NCI-H1436 treated with DMSO at 0.1 percent for 48 hours (cell line): ENCODE measurements around the gene SSBP2.

Experiments
- DNase-seq: peaks from one replicate; lab custom pipeline; 2025; lab: John Stamatoyannopoulos, UW

The SSBP2 gene

GRCh38 chr5:81767097-81767496, 16.2 kb upstream of the SSBP2 start:
- no peak for DNase-seq

DNA sequence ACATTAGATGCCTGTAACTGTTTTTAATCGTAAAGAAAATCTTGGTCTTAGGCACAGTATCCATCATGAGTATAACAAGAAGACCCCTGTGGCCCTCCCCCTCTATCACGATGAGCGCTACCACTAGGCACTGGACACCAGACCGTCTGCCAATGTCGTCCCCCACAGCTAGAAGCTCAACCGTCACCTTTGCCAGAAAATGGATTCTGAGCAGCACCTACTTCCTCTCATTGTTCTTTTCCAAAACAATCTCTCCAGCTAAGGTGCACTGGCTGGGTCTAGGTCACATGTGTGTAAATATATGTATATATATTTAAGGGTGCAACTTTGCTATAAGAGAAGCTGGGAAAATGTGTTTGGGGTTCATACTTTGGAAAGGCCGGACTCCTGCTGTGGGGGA, 15.7 kb upstream of the SSBP2 start:
- DNase-seq, result no peak

DNA sequence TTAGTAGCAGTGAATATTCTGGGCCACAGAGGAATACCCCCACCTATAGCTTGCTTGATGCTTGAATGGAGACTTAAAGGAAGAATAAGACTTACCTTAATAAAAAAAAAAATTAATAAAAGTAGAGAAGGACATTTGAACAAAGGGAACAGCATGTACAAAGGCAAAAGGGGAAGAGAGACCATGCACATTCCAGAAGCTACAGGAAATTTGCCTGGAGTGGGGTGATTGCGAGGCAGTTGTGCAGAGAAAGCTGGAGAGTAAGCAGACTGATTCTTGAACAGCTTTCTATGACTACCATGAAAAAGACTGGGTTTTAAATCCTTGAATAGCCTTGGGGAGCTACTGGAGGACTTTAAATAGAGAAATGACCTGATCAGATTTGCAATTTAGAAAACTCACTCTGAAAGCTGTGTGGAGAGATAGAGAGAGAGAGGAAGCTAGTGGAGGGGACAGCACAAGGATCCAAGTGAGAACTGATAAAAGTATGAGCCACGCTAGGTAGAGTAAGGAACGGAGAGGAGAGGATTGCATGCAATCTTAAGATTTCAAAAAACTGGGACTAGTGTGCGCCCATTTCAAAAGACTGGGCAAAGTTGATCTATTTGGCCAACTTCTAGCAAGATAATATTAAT, 12.5 kb upstream of the SSBP2 start:
- no peak for DNase-seq

GRCh38 chr5:81762853-81763252, 12.0 kb upstream of the SSBP2 start:
- DNase-seq, result no peak

GRCh38 chr5:81762401-81762800, 11.5 kb upstream of the SSBP2 start:
- DNase-seq, result no peak

- DNase-seq, result no peak
Observed at GRCh38 chr5:81761970-81762369, 11.1 kb upstream of the SSBP2 start.

DNA sequence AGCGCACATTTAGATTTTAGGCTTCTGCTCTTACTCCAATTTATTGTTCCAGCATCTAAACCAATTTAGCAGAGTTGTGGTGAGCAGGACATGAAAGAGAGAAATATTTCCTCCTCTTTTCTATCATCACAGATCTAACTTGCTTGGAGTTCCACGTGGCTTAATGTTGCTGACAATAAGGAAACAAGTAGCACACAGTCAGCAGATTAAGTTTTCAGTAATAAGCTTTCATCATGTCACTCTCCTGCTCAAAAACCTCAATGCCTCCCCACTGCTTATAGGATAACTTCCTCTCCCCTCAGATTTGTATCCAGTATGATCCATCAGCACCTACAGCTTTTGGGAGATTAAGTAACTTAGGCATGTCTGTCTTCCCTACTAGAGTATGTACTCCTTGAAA, 10.4 kb upstream of the SSBP2 start:
- no peak for DNase-seq

DNA sequence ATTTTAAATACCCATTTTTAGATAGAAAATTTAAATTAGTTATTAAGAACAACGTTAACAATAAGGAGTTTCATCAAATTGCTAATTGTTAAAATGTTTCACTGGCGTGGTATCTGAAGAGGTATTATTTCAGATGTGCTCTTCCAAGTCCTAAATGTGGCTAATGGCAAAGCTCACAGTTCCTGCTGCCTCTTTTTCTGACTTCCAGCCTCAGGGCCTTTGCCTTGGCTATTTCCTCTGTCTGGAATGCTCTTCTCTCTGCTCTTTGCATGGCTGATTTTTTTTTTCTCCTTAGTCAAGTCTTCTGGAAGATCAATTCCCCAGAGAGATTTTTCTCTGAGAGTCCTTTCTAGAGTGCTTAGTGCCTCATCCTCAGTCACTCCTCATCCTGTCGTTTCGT, 9.6 kb upstream of the SSBP2 start:
- DNase-seq, result no peak

- DNase-seq, result no peak
Observed at GRCh38 chr5:81759632-81760005, 8.7 kb upstream of the SSBP2 start.

- no peak for DNase-seq
Observed at GRCh38 chr5:81757404-81757803, 6.5 kb upstream of the SSBP2 start.

- no peak for DNase-seq
Observed at GRCh38 chr5:81756016-81756415, 5.1 kb upstream of the SSBP2 start.

GRCh38 chr5:81755320-81755719, 4.4 kb upstream of the SSBP2 start:
- no peak for DNase-seq

DNA sequence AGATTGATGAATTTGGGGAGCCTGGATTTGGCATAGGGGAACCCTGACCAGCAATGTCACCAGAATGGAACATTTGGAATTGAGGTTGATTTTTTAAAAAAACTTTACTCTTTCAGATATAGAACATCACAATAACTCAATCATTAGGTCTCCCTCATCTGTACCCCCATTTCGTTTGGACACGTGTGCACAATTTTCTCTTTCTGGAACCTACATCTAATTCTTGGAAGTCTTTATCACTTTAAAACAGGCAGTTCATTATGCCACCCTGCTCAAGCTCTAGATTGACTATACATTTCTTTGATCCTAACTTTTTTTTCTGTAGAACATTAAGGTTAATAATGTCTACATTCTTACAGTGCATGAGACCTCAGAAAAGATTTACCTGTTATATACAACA, 3.7 kb upstream of the SSBP2 start:
- DNase-seq, result no peak

- no peak for DNase-seq
Observed at GRCh38 chr5:81753429-81753828, 2.5 kb upstream of the SSBP2 start.

- DNase-seq, result no peak
Observed at GRCh38 chr5:81752644-81752963, 1.7 kb upstream of the SSBP2 start.

DNA sequence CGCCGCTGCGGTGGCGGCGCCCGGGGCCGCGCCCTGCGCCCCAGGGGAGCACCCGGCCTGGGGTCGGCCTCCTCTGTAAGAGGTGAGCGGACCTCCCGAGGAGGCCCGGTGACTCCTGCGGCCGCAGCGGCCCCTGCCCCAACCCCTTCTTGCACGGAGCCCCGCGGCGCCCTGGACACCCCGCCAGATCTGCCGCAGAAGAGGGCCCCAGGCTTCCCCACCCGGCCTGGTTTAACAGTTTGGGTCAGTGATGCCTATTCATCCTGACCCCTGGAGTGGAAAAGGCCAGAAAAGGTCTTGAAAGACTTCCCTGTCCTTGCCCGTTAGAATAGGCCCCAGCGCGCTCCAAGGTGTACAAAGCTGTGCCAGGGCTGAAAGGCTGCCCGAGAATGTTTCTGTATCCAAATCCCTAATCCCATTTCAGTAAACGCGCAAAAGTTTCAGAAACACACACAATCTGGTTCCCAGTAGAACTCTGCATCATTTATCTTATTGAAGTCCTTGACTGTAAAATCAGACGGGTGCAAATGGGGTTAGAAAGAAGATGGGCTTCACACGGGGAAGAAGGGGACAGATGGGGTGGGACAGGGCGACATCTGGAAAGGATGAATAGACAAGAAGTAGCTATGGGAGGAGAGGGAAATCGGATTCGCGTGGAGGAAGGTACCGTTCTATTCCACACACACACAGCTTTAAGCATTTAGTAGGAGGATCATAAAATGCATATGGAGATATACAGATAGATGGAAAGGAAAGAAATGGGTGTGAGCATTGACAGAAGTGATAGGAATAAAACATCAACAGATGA, 1.1 kb upstream of the SSBP2 start:
- DNase-seq, result no peak

DNA sequence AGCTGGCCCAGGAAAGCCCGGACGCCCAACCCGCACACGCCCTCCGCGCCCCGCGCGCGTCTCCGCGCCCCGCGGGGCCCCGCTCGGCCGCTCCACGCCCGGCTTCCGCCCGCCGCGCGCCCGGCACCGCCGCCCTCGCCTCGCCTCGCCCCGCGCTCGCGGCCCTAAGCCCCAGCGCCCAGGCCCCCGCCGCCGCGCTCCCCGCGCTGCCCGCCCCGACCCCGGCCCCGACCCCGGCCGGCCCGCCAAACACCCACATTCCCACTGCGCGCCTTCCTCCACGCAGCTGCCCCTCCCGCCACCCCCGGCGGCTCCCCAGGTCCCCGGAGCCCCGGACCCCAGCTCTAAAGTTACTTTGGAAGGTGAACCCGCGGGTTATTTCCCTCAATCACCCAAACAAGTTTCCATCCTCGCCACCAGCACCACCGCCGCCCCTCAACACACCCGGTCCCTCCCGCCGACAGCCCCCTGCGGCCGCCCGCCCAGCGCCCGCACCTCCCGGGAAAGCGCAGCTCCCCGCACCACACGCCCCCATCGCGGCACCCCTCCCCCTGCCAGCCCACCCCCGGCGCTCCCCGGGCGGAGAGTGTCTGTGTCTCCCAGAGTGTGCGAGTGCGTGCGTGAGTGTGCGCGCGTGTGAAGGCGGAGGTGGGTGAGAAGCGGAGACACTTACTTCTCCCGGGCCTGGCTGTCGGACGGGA, 439 bp downstream of the SSBP2 start:
- DNase-seq, result no peak

- DNase-seq, result no peak
Observed at GRCh38 chr5:81749561-81750307, 1.2 kb downstream of the SSBP2 start.

- no peak for DNase-seq
Observed at GRCh38 chr5:81749192-81749560, 1.7 kb downstream of the SSBP2 start.

- DNase-seq, result no peak
Observed at GRCh38 chr5:81748556-81748955, 2.3 kb downstream of the SSBP2 start.

GRCh38 chr5:81747030-81747429, 3.9 kb downstream of the SSBP2 start:
- DNase-seq, result no peak

- no peak for DNase-seq
Observed at GRCh38 chr5:81740758-81741157, 10.1 kb downstream of the SSBP2 start.

DNA sequence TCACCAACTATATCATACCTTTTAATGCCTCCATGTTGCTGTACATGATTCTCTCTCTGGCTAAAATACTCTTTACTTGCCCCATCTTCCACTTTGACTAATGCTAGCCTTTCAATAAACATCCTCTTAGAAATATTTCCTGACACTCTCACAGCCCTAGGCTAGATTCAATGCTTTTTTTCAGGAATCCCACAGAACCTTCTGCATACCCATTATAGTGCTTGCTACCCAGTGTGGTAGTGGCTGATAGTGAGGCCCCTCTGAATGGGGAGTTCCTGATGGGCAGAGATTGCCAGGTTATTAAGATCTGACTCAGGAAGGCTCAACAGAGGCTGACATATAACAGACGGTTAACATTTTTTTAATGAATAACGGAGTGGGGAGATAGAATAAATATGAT, 11.6 kb downstream of the SSBP2 start:
- DNase-seq, result no peak
